DOHH2 (cell line): ENCODE results near the gene ARHGAP33.

Experiments
- H3F3A ChIP-seq: fragments of 200-600 bp; sonication (generic), shearing (Covaris generic); 2 replicates; pipeline ENCODE4 v1.6.0; 2016; ENCODE audit warnings: antibody characterized with exemption, mild to moderate bottlenecking; ENCODE audit not compliant: control insufficient read depth, insufficient read depth
- H3K27ac ChIP-seq: fragments of 200-600 bp; sonication (generic); 2 replicates; pipeline ENCODE4 v1.5.1; 2014; ENCODE audit warnings: low read depth, mild to moderate bottlenecking, low read length, moderate library complexity
- H3K27me3 ChIP-seq: fragments of 200-600 bp; sonication (generic); 2 replicates; pipeline ENCODE4 v1.6.1; 2014; ENCODE audit warnings: mild to moderate bottlenecking, low read length, mixed read lengths; ENCODE audit not compliant: control insufficient read depth
- H3K36me3 ChIP-seq: fragments of 200-600 bp; sonication (generic); 2 replicates; pipeline ENCODE4 v1.6.1; 2014; ENCODE audit warnings: mild to moderate bottlenecking, low read length, moderate library complexity, mixed read lengths; ENCODE audit not compliant: control insufficient read depth
- H3K4me1 ChIP-seq: fragments of 200-600 bp; sonication (generic); 2 replicates; pipeline ENCODE4 v1.6.1; 2014; ENCODE audit warnings: mild to moderate bottlenecking, low read length, mixed read lengths; ENCODE audit not compliant: control insufficient read depth
- H3K4me2 ChIP-seq: fragments of 200-600 bp; sonication (generic); 2 replicates; pipeline ENCODE4 v1.6.0; 2014; ENCODE audit warnings: mild to moderate bottlenecking, low read length, moderate library complexity
- H3K4me3 ChIP-seq: fragments of 200-600 bp; sonication (generic); 2 replicates; pipeline ENCODE4 v1.5.1; 2014; ENCODE audit warnings: mild to moderate bottlenecking, low read length, mixed read lengths
- H3K79me2 ChIP-seq: fragments of 200-600 bp; sonication (generic); 2 replicates; pipeline ENCODE4 v1.6.1; 2014; ENCODE audit warnings: mild to moderate bottlenecking, low read length, mixed read lengths; ENCODE audit not compliant: control insufficient read depth
- H3K9me2 ChIP-seq: fragments of 200-600 bp; sonication (generic); replicated peaks from 2 replicates; pipeline ENCODE4 v1.6.1; 2014; ENCODE audit warnings: mild to moderate bottlenecking, low read length, mixed read lengths; ENCODE audit not compliant: control insufficient read depth
- H3K9me3 ChIP-seq: fragments of 200-600 bp; sonication (generic); 2 replicates; pipeline ENCODE4 v1.6.1; 2014; ENCODE audit warnings: antibody characterized with exemption, low read length, mixed read lengths; ENCODE audit not compliant: control insufficient read depth, insufficient read depth
- H4K20me1 ChIP-seq: fragments of 200-600 bp; sonication (generic); 2 replicates; pipeline ENCODE4 v1.6.0; 2014; ENCODE audit warnings: low read depth, mild to moderate bottlenecking, antibody characterized with exemption, low read length, moderate library complexity; ENCODE audit not compliant: control insufficient read depth, insufficient read depth
- CTCF ChIP-seq: fragments of 200-600 bp; sonication (generic); IDR thresholded peaks from one replicate; pipeline ENCODE4 v1.5.1; 2014; ENCODE audit warnings: antibody characterized with exemption, mild to moderate bottlenecking, low read depth, low read length; ENCODE audit not compliant: poor library complexity, severe bottlenecking
- EZH2phosphoT487 ChIP-seq: fragments of 200-600 bp; sonication (generic); IDR thresholded peaks from 2 replicates; pipeline ENCODE4 v1.6.1; 2017; ENCODE audit warnings: borderline replicate concordance, mild to moderate bottlenecking, antibody characterized with exemption, low read length, moderate library complexity, mixed read lengths

ARHGAP33 gene

GRCh38 chr19:35751839-35752745 lies 23.3 kb upstream of the ARHGAP33 start:
- peaks cover 21% of the 10 kb centered on the region for H3K4me1 ChIP-seq
- H3K36me3 ChIP-seq, result no peaks in the 10 kb centered on the region
- H4K20me1 ChIP-seq, result no peaks in the 10 kb centered on the region
- no peak overlapping the region for H3K4me2 ChIP-seq
- peaks cover 4% of the 10 kb centered on the region for H3K79me2 ChIP-seq
- H3K4me3 ChIP-seq, result no peak overlapping the region
- no peaks in the 10 kb centered on the region for H3K9me3 ChIP-seq
- H3F3A ChIP-seq, result no peaks in the 10 kb centered on the region
- no peak overlapping the region for H3K27ac ChIP-seq
- no peaks in the 10 kb centered on the region for H3K9me2 ChIP-seq
- TF ChIP-seq EZH2phosphoT487 (no peak), CTCF (no peak)
- H3K27me3 ChIP-seq, result no peaks in the 10 kb centered on the region

- no peaks in the 10 kb centered on the region for H3K9me3 ChIP-seq
- no peaks in the 10 kb centered on the region for H3K9me2 ChIP-seq
- no peaks in the 10 kb centered on the region for H3K36me3 ChIP-seq
- no peaks in the 10 kb centered on the region for H3F3A ChIP-seq
- H3K4me3 ChIP-seq, result no peak overlapping the region
- TF ChIP-seq EZH2phosphoT487 (no peak), CTCF (no peak)
- peaks cover 4% of the 10 kb centered on the region for H3K79me2 ChIP-seq
- H3K4me2 ChIP-seq, result no peak overlapping the region
- no peak overlapping the region for H3K27ac ChIP-seq
- peaks cover 22% of the 10 kb centered on the region for H3K4me1 ChIP-seq
- no peaks in the 10 kb centered on the region for H4K20me1 ChIP-seq
- no peaks in the 10 kb centered on the region for H3K27me3 ChIP-seq
Observed at GRCh38 chr19:35752746-35753350, 22.5 kb upstream of the ARHGAP33 start.

- Histone ChIP-seq H3F3A (no peaks in the 10 kb centered on the region), H3K4me2 (no peak overlapping the region), H3K79me2 (peaks cover 11% of the 10 kb centered on the region), H4K20me1 (no peaks in the 10 kb centered on the region), H3K4me1 (peaks cover 22% of the 10 kb centered on the region), H3K9me2 (no peaks in the 10 kb centered on the region), H3K36me3 (no peaks in the 10 kb centered on the region), H3K27me3 (no peaks in the 10 kb centered on the region), H3K4me3 (no peak overlapping the region), H3K27ac (no peak overlapping the region), H3K9me3 (no peaks in the 10 kb centered on the region)
- no peak for TF ChIP-seq EZH2phosphoT487
- TF ChIP-seq CTCF, result no peak
Observed at GRCh38 chr19:35753634-35754369, 21.6 kb upstream of the ARHGAP33 start.
